ENCODE measurements around the gene AP5B1.

GRCh38 chr11:65817835-65818680, 37.3 kb upstream of the AP5B1 start:
- peak; percentile 99 to 100 (median 99) for TF ChIP-seq CTCF (IDR thresholded peaks at IDR 0.05; ENCODE audit: control extremely low read depth in 1 of 3, insufficient read depth in 1 of 3, low read depth in 1 of 3, low read length in 3 of 3)
- TF ChIP-seq SP4 (IDR thresholded peaks at IDR 0.05; ENCODE audit: low read length) = no peak
- no peak for TF ChIP-seq CHD1 (IDR thresholded peaks at IDR 0.05; ENCODE audit: low read depth, low read length)
- no peak for TF ChIP-seq SUZ12 (IDR thresholded peaks at IDR 0.05; ENCODE audit: low read length)
- TF ChIP-seq CREB1 (IDR thresholded peaks at IDR 0.05) = peak; percentile 76
- TF ChIP-seq JUND (IDR thresholded peaks at IDR 0.05; ENCODE audit: low read length) = peak; percentile 39; the same call in 1 of the 2 replicates
- TF ChIP-seq HDAC2 (IDR thresholded peaks at IDR 0.05; ENCODE audit: borderline replicate concordance in 1 of 2, low read depth in 2 of 2, low read length in 2 of 2) = peak in 1 of 2 experiments; percentile 97; a peak in 1 of 4 replicates
- TF ChIP-seq SIX5 (IDR thresholded peaks at IDR 0.05; ENCODE audit: low read depth, low read length) = no peak
- TF ChIP-seq USF2 (IDR thresholded peaks at IDR 0.05; ENCODE audit: low read length) = 0 out of 2 replicates have a peak, but pooled peaks have one; percentile 39
- TF ChIP-seq TEAD4 (IDR thresholded peaks at IDR 0.05; ENCODE audit: low read depth, low read length) = peak; percentile 80; the same call in 1 of the 2 replicates
